Fibroblast of lung (primary cell): Measurements from ENCODE around the gene WWOX. TPM values are rescaled to one million over a fixed set of nuclear protein-coding genes. Genes with fewer than 3 reads are reported as not detected.

ENCODE experiments used
- DNase-seq, 2 donors: peaks; one replicate each; pipeline versions ENCODE4 v3.0.0 to v3.0.0-alpha.2; 2010; ENCODE audit warnings: low read depth in 2 of 2
- H2AFZ ChIP-seq: 2 replicates; pipeline ENCODE4 v1.5.1; 2012; ENCODE audit warnings: low read length, control low read depth, inconsistent platforms
- H3K27ac ChIP-seq: 2 replicates; pipeline ENCODE4 v1.5.1; 2011; ENCODE audit warnings: low read length, control low read depth; ENCODE audit not compliant: insufficient read depth
- H3K27me3 ChIP-seq: 2 replicates; pipeline ENCODE4 v1.5.1; 2011; ENCODE audit warnings: mild to moderate bottlenecking, low read length; ENCODE audit not compliant: control insufficient read depth, insufficient read depth
- H3K36me3 ChIP-seq: 2 replicates; pipeline ENCODE4 v1.5.1; 2011; ENCODE audit warnings: low read length; ENCODE audit not compliant: control insufficient read depth, insufficient read depth
- H3K4me1 ChIP-seq: 2 replicates; pipeline ENCODE4 v1.5.1; 2011; ENCODE audit warnings: low read length; ENCODE audit not compliant: control insufficient read depth, insufficient read depth; ENCODE audit errors: extremely low read depth
- H3K4me2 ChIP-seq: 2 replicates; pipeline ENCODE4 v1.5.1; 2011; ENCODE audit warnings: low read length, control low read depth; ENCODE audit not compliant: insufficient read depth; ENCODE audit errors: extremely low read depth
- H3K4me3 ChIP-seq, 4 experiments: fragments of 200-600 bp in 1 of 4; sonication (generic) in 1 of 4; replicated peaks in 1 of 4; 2 replicates each; pipeline ENCODE4 v1.5.1; 2011 to 2016; ENCODE audit warnings: low read length in 4 of 4, low read depth in 3 of 4, mild to moderate bottlenecking in 3 of 4, control low read depth in 2 of 4, inconsistent platforms in 1 of 4, mixed read lengths in 1 of 4; ENCODE audit not compliant: insufficient read depth in 1 of 4; ENCODE audit errors: control extremely low read depth in 1 of 4
- H3K79me2 ChIP-seq: 2 replicates; pipeline ENCODE4 v1.5.1; 2012; ENCODE audit warnings: mild to moderate bottlenecking, low read length, inconsistent platforms; ENCODE audit not compliant: control insufficient read depth, insufficient read depth
- H3K9ac ChIP-seq: 2 replicates; pipeline ENCODE4 v1.5.1; 2011; ENCODE audit warnings: mild to moderate bottlenecking, low read length, control low read depth; ENCODE audit not compliant: insufficient read depth
- H3K9me3 ChIP-seq: 2 replicates; pipeline ENCODE4 v1.5.1; 2012; ENCODE audit warnings: low read depth, low read length; ENCODE audit not compliant: control insufficient read depth, insufficient read depth
- H4K20me1 ChIP-seq: 2 replicates; pipeline ENCODE4 v1.5.1; 2011; ENCODE audit warnings: low read length; ENCODE audit not compliant: control insufficient read depth, insufficient read depth; ENCODE audit errors: extremely low read depth
- EZH2 ChIP-seq: IDR thresholded peaks from 2 replicates; pipeline ENCODE4 v1.5.1; 2012; ENCODE audit warnings: low read length, control low read depth, mild to moderate bottlenecking; ENCODE audit errors: missing control alignments
- polyA plus RNA-seq, 2 donors: library from polyadenylated mRNA; depleted of rRNA in 1 of 2; stranded (reverse) in 1 of 2; unstranded in 1 of 2; fragments of >200 nt; gene quantifications; 2 replicates each; pipeline ENCODE4 v1.2.1, GENCODE V29; 2011 to 2012; ENCODE audit warnings: missing spikeins in 1 of 2
- total RNA-seq: library from RNA; depleted of rRNA; stranded (reverse); fragments of >200 nt; gene quantifications from 2 replicates; pipeline ENCODE4 v1.2.1, GENCODE V29; 2014
- TF ChIP-seq, protein P1 (sequence below), 2 donors: IDR thresholded peaks in 1 of 2; conservative IDR thresholded peaks in 1 of 2; 1 replicate in 1 of 2; 2 replicates in 1 of 2; pipeline ENCODE4 v1.5.1; 2011 to 2012; ENCODE audit warnings: low read length in 2 of 2, control low read depth in 1 of 2, inconsistent platforms in 1 of 2, low read depth in 1 of 2, mild to moderate bottlenecking in 1 of 2

WWOX gene
- total and polyA plus RNA-seq, 2 donors (not counting 1 experiment from before 2014, with no cell fraction given): 5.6 to 16.3 TPM

DNA sequence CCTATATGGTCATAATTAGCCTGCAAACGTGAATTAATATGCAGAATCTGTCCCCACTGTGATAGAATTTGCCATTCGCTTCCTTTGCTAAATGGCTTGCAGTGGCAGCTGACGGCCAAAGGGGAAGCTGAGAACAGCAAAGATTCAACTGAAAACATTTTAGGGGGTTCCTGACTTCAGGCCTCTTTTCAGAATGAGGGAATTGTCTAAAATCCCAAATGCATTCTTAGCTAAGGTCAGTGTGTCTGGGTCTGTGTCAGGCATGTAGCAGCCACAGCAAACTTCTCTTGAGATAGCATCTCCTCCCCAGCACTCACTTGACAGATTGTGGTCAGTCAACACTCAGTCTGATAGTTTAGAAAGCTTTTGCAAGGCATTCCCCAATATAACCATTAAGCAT is 701.1 kb downstream of the WWOX start:
- no peak for DNase-seq
- no peak overlapping the region for H3K9ac ChIP-seq
- no peak overlapping the region for H3K4me2 ChIP-seq
- no peaks in the 10 kb centered on the region for H3K9me3 ChIP-seq
- H3K27me3 ChIP-seq: no peaks in the 10 kb centered on the region
- no peak overlapping the region for H3K4me3 ChIP-seq
- no peaks in the 10 kb centered on the region for H4K20me1 ChIP-seq
- no peak overlapping the region for H2AFZ ChIP-seq
- H3K36me3 ChIP-seq: no peaks in the 10 kb centered on the region
- no peaks in the 10 kb centered on the region for H3K4me1 ChIP-seq
- no peak for TF ChIP-seq EZH2
- TF ChIP-seq, protein P1, sequence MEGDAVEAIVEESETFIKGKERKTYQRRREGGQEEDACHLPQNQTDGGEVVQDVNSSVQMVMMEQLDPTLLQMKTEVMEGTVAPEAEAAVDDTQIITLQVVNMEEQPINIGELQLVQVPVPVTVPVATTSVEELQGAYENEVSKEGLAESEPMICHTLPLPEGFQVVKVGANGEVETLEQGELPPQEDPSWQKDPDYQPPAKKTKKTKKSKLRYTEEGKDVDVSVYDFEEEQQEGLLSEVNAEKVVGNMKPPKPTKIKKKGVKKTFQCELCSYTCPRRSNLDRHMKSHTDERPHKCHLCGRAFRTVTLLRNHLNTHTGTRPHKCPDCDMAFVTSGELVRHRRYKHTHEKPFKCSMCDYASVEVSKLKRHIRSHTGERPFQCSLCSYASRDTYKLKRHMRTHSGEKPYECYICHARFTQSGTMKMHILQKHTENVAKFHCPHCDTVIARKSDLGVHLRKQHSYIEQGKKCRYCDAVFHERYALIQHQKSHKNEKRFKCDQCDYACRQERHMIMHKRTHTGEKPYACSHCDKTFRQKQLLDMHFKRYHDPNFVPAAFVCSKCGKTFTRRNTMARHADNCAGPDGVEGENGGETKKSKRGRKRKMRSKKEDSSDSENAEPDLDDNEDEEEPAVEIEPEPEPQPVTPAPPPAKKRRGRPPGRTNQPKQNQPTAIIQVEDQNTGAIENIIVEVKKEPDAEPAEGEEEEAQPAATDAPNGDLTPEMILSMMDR (conservative IDR thresholded peaks at IDR 0.05 in 1 of 2, IDR thresholded peaks at IDR 0.05 in 1 of 2; ENCODE audit: low read depth in 1 of 2, low read length in 2 of 2): no peak
- no peak overlapping the region for H3K27ac ChIP-seq
- H3K79me2 ChIP-seq: no peaks in the 10 kb centered on the region

GRCh38 chr16:78804058-78804735 is 704.7 kb downstream of the WWOX start:
- Histone ChIP-seq H3K36me3 (no peaks in the 10 kb centered on the region), H2AFZ (no peak overlapping the region), H3K4me3 (no peak overlapping the region), H3K9me3 (no peaks in the 10 kb centered on the region), H3K4me2 (no peak overlapping the region), H3K4me1 (no peaks in the 10 kb centered on the region), H3K27ac (no peak overlapping the region), H3K27me3 (no peaks in the 10 kb centered on the region), H4K20me1 (no peaks in the 10 kb centered on the region), H3K79me2 (no peaks in the 10 kb centered on the region), H3K9ac (no peak overlapping the region)
- DNase-seq: no peak
- no peak for TF ChIP-seq EZH2
- TF ChIP-seq, protein P1 (conservative IDR thresholded peaks at IDR 0.05 in 1 of 2, IDR thresholded peaks at IDR 0.05 in 1 of 2; ENCODE audit: low read depth in 1 of 2, low read length in 2 of 2): no peak

- no peaks in the 10 kb centered on the region for H3K79me2 ChIP-seq
- H3K4me1 ChIP-seq: no peaks in the 10 kb centered on the region
- no peaks in the 10 kb centered on the region for H4K20me1 ChIP-seq
- H3K9me3 ChIP-seq: no peaks in the 10 kb centered on the region
- TF ChIP-seq, protein P1 (conservative IDR thresholded peaks at IDR 0.05 in 1 of 2, IDR thresholded peaks at IDR 0.05 in 1 of 2; ENCODE audit: low read depth in 1 of 2, low read length in 2 of 2): no peak
- TF ChIP-seq EZH2: no peak
- H3K27me3 ChIP-seq: no peaks in the 10 kb centered on the region
- H3K4me2 ChIP-seq: no peak overlapping the region
- H2AFZ ChIP-seq: no peak overlapping the region
- no peaks in the 10 kb centered on the region for H3K36me3 ChIP-seq
- H3K27ac ChIP-seq: no peak overlapping the region
- no peak for DNase-seq
- H3K9ac ChIP-seq: no peak overlapping the region
- no peak overlapping the region for H3K4me3 ChIP-seq
These were observed 706.1 kb downstream of the WWOX start for GRCh38 chr16:78805556-78805955.
